Fibroblast of pulmonary artery (primary cell): ENCODE results near the gene SBK2.
"Not testable (repeated sequence)": the region's sequence is repeated elsewhere in the genome, so short reads cannot be mapped to it uniquely, and the experiment has no call there.

Source experiments
- DNase-seq: peaks from one replicate; pipeline ENCODE4 v3.0.0-alpha.2; 2010; ENCODE audit warnings: low read depth
- H3K4me3 ChIP-seq: replicated peaks from 2 replicates; pipeline ENCODE4 v1.5.1; 2011; ENCODE audit warnings: low read depth, mild to moderate bottlenecking, control low read depth, low read length, moderate library complexity
- TF ChIP-seq, protein P1 (sequence below): IDR thresholded peaks from 2 replicates; pipeline ENCODE4 v1.5.1; 2011; ENCODE audit warnings: mild to moderate bottlenecking, control low read depth, low read length, inconsistent platforms; ENCODE audit errors: missing control alignments

Gene SBK2

GRCh38 chr19:55536951-55537740 is at the start of gene SBK2:
TSS of gene SBK2 (minus strand) at chr19:55537133. CDS start at chr19:55536294, 839 bp downstream.
- TF ChIP-seq, protein P1, sequence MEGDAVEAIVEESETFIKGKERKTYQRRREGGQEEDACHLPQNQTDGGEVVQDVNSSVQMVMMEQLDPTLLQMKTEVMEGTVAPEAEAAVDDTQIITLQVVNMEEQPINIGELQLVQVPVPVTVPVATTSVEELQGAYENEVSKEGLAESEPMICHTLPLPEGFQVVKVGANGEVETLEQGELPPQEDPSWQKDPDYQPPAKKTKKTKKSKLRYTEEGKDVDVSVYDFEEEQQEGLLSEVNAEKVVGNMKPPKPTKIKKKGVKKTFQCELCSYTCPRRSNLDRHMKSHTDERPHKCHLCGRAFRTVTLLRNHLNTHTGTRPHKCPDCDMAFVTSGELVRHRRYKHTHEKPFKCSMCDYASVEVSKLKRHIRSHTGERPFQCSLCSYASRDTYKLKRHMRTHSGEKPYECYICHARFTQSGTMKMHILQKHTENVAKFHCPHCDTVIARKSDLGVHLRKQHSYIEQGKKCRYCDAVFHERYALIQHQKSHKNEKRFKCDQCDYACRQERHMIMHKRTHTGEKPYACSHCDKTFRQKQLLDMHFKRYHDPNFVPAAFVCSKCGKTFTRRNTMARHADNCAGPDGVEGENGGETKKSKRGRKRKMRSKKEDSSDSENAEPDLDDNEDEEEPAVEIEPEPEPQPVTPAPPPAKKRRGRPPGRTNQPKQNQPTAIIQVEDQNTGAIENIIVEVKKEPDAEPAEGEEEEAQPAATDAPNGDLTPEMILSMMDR, result peak; percentile 8
- H3K4me3 ChIP-seq, result no peak within 1 kb of the TSS
- DNase-seq, result no peak

DNA sequence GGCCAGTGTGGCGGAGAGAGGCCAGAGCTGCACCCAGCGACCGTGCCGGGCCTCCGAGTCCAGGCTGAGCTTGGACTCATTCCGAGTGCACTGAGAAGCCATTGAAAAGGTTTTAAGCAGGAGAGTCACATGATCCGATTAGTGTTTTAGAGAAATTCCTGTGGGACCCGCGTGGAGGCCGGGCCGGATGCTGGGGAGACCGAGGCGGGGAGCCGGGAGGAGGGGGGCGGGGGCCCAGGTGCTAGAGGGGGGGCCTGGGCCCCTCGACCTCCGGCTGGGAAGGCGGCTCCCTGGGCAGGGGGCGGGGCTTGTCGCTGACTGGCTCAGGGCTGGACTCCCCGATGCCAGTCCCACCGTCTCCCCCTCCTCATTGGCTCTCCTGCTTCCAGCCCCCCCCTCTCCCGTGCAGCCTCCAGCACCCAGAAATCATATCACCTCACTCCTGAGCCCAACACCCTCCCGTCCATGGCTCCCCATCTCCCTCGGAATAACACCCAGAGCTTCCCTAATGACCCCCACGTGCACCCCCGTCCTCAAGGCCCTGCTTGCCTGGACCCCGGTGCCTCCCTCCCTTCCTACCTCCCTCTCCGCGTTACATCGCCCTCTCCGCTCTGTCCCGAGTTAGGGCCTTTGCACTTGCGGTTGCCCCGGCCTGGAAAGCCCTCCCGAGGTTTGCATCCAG is 48.9 kb upstream of the SBK2 start:
- TF ChIP-seq, protein P1, result no peak
- DNase-seq, result peak; percentile 79
- peak overlapping the region; percentile 44 for H3K4me3 ChIP-seq

- TF ChIP-seq, protein P1, result no peak
- DNase-seq, result no peak
- no peak overlapping the region for H3K4me3 ChIP-seq
These were observed 47.9 kb upstream of the SBK2 start for GRCh38 chr19:55584871-55585270.

DNA sequence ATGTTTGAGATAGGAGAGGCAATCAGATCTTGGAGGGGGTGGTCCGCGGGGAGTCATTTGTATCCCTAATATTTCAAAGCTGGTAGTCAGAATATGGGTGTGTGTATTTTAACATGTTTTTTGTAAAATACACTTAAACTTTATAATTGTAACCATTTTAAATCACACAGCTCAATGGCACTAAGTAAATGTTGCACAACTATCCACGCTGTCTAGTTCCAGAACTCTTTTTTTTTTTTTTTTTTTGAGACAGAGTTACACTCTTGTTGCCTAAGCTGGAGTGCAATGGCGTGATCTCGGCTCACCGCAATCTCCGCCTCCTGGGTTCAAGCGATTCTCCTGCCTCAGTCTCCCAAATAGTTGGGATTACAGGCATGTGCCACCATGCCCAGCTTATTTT is 47.0 kb upstream of the SBK2 start:
- DNase-seq, H3K4me3 ChIP-seq: not testable (repeated sequence)

GRCh38 chr19:55582284-55582683 is 45.4 kb upstream of the SBK2 start:
- not testable (repeated sequence) for DNase-seq, H3K4me3 ChIP-seq

DNA sequence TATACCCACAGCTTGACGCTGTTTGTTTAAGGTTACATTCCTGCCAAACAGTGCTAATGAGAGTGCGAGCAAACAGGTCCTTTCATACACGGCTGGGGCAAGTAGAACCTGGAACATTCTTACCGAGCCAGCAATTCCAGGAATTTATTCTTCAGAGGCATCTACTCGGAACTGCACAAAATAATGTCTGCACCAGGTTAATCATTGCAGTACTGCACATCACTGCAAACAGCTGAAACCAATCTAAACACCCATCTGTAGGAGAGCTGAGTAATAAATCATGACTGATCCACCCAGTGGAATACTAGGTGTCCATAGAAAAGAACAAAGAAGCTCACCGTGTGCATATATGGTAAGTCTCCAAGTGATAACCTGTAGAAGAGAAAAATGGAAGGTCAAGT is 44.9 kb upstream of the SBK2 start:
- TF ChIP-seq, protein P1, result no peak
- no peak for DNase-seq
- H3K4me3 ChIP-seq, result no peak overlapping the region

- DNase-seq, result no peak
These were observed 44.4 kb upstream of the SBK2 start for GRCh38 chr19:55581145-55581822.

More at GRCh38 chr19:55581145-55581822, 44.4 kb upstream of the SBK2 start:
- H3K4me3 ChIP-seq, result peak overlapping the region; percentile 93
- TF ChIP-seq, protein P1, result no peak
